ENCODE data around the gene ABHD17A.
"Not testable (repeated sequence)": the region's sequence is repeated elsewhere in the genome, so short reads cannot be mapped to it uniquely, and the experiment has no call there.

ABHD17A gene

DNA sequence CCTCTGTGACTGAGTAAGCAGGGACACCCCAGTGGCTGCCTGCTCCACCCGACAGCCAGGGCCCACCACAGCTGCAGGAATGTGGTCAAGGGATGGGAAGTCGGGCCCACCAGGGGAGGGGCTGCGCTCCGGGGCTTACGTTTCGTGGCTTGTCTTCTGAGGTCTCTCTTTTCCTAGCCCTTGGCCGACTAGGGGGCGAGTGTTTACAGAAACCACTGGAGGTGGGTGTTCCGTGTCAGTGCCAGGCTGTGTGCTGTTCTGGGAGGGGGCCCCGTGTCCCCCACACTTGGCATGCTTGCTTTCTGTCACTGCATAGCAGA lies 24.4 kb upstream of the ABHD17A start:
- DNase-seq = no peak

- DNase-seq = no peak
Observed at GRCh38 chr19:1908364-1908678, 23.0 kb upstream of the ABHD17A start.

- no peak for DNase-seq
Observed at GRCh38 chr19:1907563-1908363, 22.5 kb upstream of the ABHD17A start.

GRCh38 chr19:1906985-1907562 lies 21.8 kb upstream of the ABHD17A start:
- no peak for DNase-seq

DNA sequence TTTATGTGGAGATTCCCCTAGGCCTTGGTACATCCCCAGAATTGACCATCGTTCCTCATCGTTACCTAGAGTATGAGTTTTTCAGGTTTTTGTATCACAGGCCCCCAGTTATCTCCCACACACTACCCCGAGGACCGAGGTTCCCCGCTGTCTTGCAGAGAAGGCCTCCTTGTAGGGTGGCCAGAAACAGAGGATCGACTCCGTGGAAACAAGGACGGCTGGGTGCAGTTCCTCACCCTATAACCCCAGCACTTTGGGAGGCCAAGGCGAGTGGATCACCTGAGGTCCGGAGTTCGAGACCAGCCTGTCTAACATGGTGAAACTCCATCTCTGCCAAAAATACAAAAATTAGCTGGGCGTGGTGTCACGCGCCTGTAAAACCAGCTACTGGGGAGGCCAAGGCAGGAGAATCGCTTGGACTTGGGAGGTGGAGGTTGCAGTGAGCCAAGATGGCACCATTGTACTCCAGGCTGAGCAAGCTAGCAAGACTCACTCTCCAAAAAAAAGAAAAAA lies 20.6 kb upstream of the ABHD17A start:
- DNase-seq = no peak

- DNase-seq = peak; percentile 91 to 100 (median 96)
Observed at GRCh38 chr19:1905110-1905862, 20.0 kb upstream of the ABHD17A start, which contains the start of the genes ADAT3 and SCAMP4. Gene ADAT3 (plus strand): TSS chr19:1905399. CDS start chr19:1912048, 6,649 bp downstream. Gene SCAMP4 (plus strand): TSS chr19:1905399. CDS start chr19:1915020, 9,621 bp downstream.

- no peak for DNase-seq
Observed at GRCh38 chr19:1904860-1905109, 19.5 kb upstream of the ABHD17A start.

DNA sequence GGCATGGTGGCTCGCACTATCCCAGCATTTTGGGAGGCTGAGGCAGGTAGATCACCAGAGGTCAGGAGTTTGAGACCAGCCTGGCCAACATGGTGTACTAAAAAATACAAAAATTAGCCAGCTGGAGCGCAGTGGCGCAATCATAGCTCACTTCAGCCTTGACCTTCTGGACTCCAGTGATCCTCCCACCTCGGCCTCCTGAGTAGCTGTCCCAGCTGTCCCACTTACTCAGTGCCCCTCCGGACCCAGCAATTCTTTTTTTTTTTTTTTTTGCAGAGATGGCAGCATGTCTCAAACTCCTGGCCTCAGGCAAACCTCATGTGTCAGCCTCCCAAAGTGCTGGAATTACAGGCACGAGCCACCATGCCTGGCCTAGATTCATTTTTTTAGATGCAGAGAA lies 17.6 kb upstream of the ABHD17A start:
- DNase-seq = no peak

DNA sequence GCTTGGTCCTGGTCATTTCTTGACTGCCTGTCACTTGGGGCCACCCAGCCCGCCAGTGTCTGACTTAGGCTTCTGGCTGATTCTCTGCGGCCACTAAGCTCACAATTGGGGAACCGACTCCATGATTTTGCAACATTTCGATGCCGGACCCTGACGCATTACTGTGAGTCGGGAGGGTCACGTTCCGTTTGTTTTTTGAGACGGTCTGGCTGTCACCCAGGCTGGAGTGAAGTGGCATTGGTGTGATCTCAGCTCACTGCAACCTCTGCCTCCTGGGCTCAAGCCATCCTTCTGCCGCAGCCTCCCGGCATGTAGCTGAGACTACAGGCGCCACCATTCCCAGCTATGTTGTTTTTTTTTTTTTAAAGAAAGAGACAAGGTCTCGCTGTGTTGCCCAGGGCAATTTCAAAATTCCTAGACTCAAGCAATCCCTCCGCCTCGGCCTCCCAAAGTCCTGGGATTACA lies 16.7 kb upstream of the ABHD17A start:
- no peak for DNase-seq

DNA sequence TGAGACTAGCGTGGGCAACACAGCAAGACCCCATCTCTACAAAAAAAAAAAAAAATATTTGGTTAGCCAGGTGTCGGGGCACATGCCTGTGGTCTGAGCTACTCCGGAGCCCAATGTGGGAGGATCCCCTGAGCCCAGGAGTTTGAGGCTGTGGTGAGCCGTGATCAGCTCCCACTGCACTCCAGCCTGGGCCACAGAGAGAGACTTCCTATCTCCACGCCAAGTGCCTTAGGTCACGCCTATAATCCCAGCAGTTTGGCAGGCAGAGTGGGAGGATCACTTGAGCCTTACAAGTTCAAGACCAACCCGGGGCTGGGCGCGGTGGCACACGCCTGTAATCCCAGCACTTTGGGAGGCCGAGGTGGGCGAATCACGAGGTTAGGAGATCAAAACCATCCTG lies 11.2 kb upstream of the ABHD17A start:
- no peak for DNase-seq

DNA sequence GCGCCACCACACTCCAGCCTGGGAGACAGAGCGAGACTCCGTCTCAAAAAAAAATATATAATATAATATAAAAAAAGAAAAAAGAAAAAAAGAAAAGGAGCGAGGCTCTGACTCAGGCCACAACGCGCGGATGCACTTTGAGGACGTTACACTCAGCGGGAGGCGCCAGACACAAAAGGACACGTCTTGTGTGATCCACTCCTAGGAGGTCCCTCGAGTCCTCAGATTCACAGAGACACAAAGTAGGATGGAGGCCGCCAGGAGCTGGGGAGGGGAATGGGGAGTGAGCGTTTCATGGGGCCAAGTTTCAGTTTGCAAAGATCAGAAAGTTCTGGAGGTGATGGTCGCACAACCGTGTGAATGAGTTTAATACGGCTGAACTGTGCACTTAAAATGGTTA lies 8.5 kb upstream of the ABHD17A start:
- no peak for DNase-seq

DNA sequence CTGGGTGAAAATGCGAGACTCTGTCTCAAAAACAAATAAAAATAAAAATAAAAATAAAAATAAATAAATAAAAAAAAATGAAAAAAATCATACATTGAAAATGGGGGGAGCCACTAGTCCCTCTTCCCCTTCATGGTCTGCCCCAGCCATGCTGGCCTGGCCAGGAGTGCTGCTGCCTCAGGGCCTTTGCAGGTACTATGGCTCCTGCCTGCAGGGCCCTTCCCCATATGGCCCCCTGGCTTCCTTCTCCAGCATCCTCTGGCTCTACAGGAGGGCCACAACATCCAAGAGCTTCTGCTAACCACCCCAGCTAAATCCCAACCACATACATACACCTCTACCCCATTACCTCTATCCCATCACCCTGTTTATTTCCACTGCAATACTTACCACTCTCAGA lies 4.6 kb upstream of the ABHD17A start:
- DNase-seq = no peak

- DNase-seq = no peak
Observed at GRCh38 chr19:1888385-1888784, 3.1 kb upstream of the ABHD17A start.

DNA sequence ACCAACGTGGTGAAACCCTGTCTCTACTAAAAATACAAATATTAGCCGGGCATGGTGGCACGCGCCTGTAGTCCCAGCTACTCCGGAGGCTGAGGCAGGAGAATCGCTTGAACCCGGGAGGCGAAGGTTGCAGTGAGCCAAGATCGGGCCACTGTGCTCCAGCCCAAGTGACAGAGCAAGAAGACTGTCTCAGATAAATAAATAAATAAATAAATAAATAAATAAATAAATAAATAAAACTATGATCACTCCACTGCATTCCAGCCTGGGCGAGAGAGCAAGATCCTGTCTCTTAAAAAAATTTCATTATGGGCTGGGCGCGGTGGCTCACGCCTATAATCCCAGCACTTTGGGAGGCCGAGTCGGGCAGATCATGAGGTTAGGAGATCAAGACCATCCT lies 1.1 kb upstream of the ABHD17A start:
- not testable (repeated sequence) for DNase-seq

DNA sequence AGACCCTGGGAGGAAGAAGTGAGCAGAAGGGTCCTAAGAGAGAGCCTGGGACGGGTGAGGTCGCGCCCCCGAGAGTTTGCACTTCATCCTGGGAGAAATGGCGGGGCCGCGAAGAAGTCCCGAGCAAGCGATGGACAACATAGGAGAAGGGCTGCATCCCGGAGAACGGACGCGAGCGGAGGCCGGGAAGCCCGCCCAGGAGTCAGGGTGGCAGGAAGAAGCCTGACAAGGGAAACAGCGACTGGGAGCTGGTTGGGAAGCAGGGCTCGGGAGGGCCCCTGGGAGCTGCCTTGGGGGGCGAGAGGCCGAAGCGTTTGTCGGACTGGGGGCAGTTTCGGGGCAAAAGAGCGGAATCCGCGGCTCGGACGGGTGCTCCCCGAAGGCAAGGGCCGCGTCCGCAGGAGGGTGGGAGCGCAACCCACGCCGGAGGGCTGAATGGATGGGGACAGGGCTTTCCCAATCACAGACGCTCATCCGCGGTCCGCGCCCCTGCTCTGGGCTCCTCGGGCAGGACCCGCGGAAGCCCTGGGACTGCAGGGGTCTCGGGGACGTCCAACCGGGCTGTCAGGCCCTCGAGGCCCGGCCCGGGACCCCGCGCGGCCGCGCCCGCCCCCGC lies 469 bp downstream of the ABHD17A start:
- DNase-seq = no peak

- peak in 2 of 5 experiments; percentile 49 to 81 for DNase-seq
Observed at GRCh38 chr19:1884291-1884718, 991 bp downstream of the ABHD17A start.

- peak in 2 of 5 experiments; percentile 39 to 41 for DNase-seq
Observed at GRCh38 chr19:1883784-1884183, 1.5 kb downstream of the ABHD17A start.

DNA sequence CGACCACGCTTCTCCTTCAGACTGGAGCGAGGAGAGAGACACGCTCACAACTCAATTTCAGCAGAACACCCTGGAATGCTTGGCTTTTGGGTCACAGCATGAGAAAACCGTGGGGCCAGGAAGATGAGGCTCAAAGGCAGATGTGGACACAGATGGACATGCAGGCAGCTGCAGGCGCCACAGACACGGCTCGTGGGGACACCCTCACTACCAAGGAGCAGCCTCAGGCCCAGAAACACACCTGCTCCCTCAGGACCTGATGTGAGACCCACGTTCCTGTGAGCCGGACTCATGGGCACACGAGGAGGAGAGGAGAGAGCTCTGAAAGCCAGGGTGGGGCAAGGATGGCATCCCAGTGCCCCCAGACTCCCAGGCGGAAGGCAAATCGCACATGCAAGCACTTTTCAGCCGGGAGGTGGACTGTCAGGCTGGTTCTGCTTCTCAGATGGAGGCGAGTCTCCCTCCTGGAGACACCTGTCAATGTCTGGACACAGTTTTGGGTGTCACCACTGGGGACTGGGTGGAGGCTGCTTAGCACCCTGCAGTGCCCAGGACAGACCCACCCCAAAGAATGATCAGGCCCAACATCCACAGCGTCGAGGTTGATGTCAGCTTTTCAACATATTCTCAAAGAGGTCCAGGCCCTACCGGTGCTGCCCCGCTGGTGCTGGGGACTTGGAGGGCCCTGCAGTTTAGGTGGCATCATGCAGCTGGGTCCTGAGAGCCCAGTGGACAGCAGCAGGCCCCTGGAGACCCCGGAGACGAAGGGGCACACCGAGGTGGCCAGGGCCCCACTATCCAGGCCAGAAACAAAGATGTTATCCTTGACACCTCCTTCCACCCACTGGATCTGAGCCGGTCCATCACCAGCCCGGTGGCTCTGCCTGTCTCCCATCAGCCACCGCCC lies 2.3 kb downstream of the ABHD17A start:
- DNase-seq = no peak

DNA sequence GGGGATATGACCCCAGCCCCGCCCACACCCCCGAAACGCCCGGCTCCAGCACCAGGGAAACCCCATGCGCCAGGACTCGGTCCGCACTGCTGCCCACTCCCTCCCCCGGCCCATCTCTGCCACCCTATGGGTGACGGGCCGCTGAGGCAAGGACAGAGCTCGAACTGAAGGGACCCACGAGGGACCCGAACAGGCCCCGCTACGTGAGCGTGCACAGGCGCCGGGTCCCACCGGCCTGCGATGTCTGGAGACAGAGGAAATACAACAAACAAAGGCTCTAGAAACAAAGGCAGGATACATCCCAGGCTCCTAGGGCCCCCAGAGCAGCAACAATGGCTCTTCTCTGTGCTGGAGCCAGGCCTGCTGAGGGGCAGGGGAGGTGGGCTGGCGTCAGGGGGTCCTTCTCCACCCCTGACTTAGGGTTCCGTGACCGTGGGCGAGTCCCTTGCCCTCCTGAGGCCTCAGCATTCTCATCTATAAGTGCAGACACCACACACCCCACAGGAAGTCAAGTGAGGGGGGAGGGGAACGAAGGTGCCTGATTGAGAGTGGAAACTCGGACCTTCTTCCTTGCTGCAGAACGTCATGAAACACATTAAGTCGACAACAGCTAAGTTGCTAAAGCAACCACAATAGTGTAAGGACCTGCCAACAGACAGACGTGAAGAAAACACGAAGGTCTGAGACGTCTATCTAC lies 3.1 kb downstream of the ABHD17A start:
- peak in 3 of 5 experiments; percentile 50 to 93 (median 92) for DNase-seq

DNA sequence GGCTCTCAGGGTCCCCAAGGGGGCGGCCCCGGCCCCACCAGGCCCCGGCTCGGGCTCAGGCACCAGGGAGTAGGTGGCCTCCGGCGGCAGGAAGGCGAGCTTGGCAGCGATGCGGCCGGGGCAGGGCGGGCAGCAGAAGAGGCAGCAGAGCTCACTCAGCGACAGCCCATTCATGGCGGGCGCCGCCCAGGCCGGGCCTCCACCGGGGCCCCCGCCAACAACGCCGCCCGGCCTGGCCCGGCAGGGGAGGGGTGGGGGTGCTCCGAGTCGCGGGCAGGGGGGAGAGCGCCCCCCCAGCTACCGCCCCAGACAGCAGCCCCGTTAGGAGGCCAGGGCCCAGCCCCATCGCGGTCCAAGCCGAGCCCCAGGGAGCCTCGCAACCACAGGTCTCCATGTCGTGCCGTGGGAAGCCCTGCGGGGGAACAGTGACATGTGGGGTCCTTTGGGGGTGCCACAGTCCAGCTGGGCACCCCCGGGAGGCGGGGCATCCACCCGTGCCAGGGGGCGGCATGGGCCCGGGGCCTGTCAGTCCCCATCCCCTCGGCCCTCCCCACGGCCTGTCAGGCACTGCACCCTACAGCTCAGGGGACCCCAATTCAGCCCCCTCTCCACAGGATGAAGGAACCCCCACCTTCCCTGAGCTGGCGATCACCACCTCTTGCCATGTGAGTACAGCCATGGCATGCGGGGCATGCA lies 3.8 kb downstream of the ABHD17A start:
- peak in 1 of 5 experiments; percentile 25 for DNase-seq
